GM19463 (cell line): ENCODE data around the gene MICALL2.

Experiments used
- ATAC-seq: cut with Tn5 transposase; IDR thresholded peaks from one replicate; pipeline ENCODE4 v1.9.1; 2021; ENCODE audit warnings: mild to moderate bottlenecking, moderate library complexity; ENCODE audit not compliant: unreplicated experiment

MICALL2 gene

GRCh38 chr7:1493571-1493970 lies 34.3 kb upstream of the MICALL2 start:
- ATAC-seq, result no peak

DNA sequence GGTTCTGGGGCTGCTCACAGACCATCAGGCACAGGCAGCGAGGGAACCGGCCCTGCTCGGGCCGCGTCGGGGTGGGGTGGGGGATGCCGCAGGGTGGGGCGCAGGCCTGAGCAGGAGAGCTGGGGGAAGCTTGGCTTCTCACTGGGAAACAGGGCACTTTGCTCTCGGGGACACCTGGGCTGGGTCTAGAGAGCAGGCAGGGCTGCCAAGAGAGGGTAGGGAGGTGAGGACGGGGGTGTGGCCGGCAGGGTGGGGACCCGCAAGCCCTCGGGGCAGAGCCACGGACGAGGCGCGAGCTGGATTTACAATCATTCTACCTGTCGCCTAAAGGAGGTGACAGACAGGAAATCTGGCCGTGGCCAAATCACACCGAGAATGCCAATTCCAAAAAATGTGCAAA lies 33.9 kb upstream of the MICALL2 start:
- no peak for ATAC-seq

GRCh38 chr7:1492640-1493039 lies 33.4 kb upstream of the MICALL2 start:
- ATAC-seq, result no peak

DNA sequence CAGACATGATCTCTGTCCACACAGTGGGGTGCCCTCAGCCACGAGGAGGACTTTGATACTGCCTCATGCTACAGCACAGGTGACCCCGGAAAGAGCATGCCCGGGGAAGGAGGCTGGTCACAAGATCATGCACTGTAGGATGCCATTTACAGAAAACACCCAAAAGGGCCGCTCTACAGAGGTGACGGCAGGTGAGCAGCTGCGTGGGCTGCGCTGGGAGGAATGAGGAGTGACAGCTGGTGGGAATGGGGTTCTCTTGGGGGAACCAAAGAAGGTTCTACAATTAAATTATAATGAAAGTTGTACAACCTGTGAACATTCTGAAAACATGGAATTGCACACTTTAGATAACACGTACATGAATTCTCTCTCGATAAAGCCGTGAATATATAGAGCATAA lies 33.0 kb upstream of the MICALL2 start:
- ATAC-seq, result no peak

DNA sequence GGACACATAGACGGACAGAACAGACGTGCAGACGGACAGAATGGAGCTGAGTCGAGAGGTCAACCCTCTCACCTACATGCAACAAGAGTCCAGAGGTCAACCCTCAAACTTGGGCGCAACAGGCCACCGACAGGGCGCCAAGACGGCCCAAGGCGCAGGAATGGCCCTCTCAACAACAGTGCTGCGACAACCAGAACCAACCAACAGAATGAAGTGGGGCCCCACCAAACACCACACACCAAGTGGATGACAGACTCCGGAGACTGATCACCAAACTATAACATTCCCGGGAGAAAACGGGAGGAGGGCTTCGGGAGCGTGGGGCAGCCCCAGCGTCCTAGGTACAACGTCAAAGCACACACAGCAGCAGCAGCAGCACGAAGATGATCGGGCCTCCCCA lies 31.6 kb upstream of the MICALL2 start:
- ATAC-seq, result no peak

DNA sequence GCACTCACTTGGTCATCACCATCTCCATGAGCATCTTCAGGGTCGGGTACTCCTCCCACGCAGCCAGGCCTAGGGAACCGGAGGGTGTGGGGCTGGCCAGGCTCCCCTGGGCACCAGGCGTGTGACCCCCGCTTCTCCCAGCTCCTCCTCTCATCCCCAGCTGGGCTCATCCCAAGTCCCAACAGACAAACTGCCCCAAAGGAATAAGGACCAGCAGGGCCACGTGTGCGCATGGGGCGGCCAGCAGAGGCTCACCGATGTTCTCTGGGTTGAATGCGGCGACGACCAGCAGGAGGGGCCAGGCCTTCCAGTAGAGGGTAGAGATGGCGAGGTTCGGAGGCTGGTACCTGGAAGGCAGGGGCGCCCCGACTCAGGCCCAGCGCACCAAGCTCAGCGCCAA lies 30.1 kb upstream of the MICALL2 start:
- no peak for ATAC-seq

GRCh38 chr7:1488016-1488415 lies 28.7 kb upstream of the MICALL2 start:
- ATAC-seq, result no peak

GRCh38 chr7:1487466-1487865 lies 28.2 kb upstream of the MICALL2 start:
- ATAC-seq, result no peak

DNA sequence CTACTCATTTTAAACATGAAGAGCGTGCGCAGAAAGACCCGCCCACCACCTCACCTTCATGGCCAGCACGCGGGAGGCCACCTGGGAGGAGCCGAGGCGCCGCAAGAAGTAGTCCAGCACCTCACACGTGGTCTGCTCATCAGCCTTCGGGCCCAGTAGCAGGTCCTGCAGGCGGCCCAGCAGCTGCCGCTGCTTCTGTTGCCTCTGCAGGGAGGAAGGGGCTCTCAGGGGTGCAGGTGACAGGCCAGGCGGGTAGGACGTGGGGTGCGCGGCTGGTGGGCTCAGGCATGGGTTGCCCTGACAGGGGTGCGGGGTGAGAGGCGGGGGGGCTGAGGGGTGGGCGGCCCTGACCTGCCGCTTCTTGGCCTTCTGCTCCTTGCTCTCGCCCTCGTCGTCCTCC lies 27.3 kb upstream of the MICALL2 start:
- no peak for ATAC-seq

GRCh38 chr7:1485156-1485555 lies 25.9 kb upstream of the MICALL2 start:
- no peak for ATAC-seq

DNA sequence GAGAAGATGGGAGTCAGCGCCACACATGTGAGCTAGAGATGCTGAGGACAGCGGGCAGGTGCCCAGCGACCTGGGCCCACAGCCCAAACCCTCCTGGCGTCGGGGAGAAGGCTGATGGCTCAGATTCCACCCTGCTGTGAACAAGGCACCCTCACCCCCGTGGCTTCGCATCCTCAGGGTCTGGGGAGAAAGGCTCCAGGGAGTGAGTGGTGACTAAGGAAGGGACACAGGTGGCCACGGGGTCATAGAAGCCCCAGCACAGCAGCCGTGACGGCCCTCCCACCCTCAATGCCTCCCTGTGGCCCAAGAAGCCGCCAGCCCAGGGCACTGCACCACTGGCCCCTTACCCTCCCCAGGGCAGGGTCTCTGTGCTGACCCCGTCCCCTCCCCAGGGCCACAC lies 25.3 kb upstream of the MICALL2 start:
- no peak for ATAC-seq

- ATAC-seq, result no peak
These were observed 24.6 kb upstream of the MICALL2 start for GRCh38 chr7:1483536-1484505.

DNA sequence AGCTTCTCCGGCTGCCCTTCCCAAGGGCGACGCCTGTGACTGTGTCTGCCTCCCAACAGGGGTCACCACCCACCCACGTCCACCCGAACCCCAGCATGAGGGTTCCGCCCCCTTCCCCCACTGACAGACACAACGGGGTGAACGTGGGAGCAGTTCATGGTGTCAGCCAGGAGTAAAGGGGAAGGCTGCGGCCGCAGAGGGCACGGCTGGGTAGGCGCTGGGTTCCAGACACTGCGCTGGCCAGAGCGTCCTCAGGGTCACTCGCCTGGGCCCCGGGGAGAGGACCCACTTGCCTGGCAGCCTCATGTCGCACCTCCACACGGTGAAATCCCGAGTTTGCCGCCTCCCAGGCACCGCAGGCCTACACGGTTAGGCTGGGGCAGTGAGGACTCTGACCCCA lies 23.8 kb upstream of the MICALL2 start:
- no peak for ATAC-seq

DNA sequence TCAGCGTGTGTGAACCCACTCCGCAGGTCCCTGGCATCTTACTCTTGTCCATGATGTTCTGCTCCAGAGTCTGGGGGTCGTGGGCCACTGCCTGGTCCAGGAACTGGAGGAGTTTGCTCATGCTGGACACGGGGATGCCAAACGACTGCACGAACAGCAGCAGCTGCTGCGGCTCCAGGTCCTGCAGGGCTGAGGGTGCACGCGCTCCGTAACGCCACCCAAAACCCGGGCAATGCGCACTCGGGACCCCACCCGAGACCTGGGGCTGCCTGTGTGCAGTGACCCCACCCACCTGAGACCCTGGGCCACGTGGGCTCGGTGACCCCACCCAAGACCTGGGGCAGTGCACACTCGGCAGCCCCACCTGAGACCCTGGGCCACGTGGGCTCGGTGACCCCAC lies 22.0 kb upstream of the MICALL2 start:
- ATAC-seq, result no peak

DNA sequence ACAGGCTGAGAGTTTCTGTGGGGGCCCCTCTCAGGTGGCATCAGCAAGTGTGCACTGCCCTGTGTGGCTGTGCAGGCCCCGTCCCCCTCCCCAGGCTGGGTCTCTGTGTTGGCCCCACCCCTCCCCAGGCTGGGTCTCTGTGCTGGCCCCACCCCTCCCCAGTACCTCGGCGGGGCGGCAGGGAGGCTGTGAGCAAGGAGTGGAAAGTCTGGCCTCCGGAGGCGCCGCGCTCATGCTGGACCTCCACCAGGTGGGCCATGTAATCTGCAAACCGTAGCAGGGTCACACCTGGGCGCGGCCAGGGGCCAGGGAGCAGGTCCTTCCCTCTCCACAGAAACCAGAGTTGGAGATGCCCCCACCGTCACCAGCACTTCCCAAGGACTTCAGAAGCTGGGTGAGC lies 21.4 kb upstream of the MICALL2 start:
- ATAC-seq, result no peak

GRCh38 chr7:1479287-1479686 lies 20.0 kb upstream of the MICALL2 start:
- ATAC-seq, result no peak

GRCh38 chr7:1478480-1478879 lies 19.2 kb upstream of the MICALL2 start:
- ATAC-seq, result no peak

- no peak for ATAC-seq
These were observed 17.6 kb upstream of the MICALL2 start for GRCh38 chr7:1476859-1477258.

GRCh38 chr7:1475991-1476390 lies 16.7 kb upstream of the MICALL2 start:
- ATAC-seq, result no peak

DNA sequence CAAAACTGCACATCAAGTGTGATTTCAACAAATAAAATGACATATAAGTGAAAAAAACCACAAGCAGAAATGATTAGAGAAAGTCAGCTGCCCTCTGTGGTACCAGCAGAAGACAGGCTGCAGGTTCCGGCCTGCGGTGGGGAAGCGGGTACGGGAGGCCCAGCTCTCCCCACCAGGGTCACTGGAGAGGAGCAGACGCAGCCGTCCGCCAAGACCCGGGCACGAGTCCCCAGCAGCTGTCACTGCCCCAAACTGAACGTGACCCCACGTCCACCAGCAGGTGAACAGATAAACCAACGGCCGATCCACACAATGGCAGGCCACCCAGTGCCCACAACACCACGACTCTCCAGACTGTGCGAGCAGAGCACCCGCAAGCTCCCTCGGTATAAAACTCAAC lies 16.1 kb upstream of the MICALL2 start:
- ATAC-seq, result no peak

GRCh38 chr7:1474736-1475135 lies 15.5 kb upstream of the MICALL2 start:
- no peak for ATAC-seq

- no peak for ATAC-seq
These were observed 14.7 kb upstream of the MICALL2 start for GRCh38 chr7:1473864-1474512.
